ENCODE data around the gene FAM149A. TPM values are rescaled to one million over a fixed set of nuclear protein-coding genes. Genes with fewer than 3 reads are reported as not detected.

FAM149A gene
- total RNA-seq, 4 donors from 2014 or later, result 8.1 to 13.4 (median 9.7) TPM

DNA sequence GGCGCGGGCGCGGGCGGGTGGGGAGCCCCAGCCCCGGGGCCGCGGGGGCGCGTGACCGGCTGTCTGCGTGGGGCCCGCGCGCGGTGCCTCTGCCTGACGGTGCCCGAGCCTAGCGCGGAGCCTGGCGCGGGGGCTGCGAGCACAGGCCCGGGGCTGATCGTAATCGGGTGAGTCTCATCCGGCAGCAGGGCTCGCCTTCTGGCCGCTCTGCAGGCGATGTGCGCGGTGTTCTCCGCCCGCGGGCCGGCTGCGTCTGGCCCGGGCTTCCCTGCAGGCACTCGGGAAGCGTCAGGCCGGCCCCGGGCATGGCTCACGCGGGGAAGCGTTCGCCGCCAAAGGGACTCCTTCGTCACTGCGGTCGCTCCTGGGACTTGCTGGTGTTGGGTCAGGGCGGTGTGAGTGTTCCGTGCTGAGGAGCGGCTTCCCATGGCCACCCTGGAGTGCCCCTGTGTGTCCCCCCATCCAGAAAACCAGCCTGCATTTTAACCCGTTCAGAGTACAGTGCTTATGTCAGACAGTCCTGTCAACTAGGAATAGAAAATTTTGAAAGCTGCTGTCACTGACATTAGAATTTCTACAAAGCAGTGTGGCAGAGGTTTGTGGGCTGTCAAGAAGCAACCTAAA, 40.6 kb downstream of the FAM149A start:
- Histone ChIP-seq H3K27me3 (no peaks in the 10 kb centered on the region), H3K4me3 (replicated peaks in 1 of 3) (peak overlapping the region in 2 of 3 donors; percentile 27 to 43), H3K9me3 (no peaks in the 10 kb centered on the region), H3K27ac (peak overlapping the region; percentile 22 to 75 (median 47)), H3K36me3 (no peaks in the 10 kb centered on the region), H3K4me1 (peaks cover 0 to 6% of the 10 kb centered on the region in 2 donors)
- WGBS, 2 donors, result 0 to 4% methylated on average over 3 of the region's 54 CpGs
- DNase-seq, result peak; percentile 56 to 58
- TF ChIP-seq, protein P1, sequence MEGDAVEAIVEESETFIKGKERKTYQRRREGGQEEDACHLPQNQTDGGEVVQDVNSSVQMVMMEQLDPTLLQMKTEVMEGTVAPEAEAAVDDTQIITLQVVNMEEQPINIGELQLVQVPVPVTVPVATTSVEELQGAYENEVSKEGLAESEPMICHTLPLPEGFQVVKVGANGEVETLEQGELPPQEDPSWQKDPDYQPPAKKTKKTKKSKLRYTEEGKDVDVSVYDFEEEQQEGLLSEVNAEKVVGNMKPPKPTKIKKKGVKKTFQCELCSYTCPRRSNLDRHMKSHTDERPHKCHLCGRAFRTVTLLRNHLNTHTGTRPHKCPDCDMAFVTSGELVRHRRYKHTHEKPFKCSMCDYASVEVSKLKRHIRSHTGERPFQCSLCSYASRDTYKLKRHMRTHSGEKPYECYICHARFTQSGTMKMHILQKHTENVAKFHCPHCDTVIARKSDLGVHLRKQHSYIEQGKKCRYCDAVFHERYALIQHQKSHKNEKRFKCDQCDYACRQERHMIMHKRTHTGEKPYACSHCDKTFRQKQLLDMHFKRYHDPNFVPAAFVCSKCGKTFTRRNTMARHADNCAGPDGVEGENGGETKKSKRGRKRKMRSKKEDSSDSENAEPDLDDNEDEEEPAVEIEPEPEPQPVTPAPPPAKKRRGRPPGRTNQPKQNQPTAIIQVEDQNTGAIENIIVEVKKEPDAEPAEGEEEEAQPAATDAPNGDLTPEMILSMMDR (IDR thresholded peaks at IDR 0.05), result no peak
- no peak for TF ChIP-seq POLR2A (IDR thresholded peaks at IDR 0.05)
- intact Hi-C loops (cut with DNase I), result no loop called here

DNA sequence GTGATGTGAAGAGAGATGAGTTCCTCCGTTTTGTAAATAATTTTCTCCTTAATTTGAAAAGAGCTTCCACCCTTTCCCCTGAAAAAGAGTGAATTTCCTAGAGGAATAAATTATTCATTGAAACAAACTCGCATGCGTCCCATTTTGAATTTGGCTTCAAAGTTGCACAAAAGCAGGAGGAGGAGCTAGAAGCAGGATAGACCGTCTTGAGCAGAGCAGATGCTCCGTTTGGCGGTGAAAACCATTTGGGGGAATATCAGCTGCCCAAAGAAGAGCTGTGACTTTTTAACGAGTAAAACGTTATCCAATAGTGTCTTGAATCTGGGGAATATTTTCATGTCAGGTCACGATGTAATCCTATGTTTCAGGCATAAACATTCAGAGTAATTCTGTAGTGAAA, 42.0 kb downstream of the FAM149A start:
- peaks cover 0 to 6% of the 10 kb centered on the region in 2 donors for H3K4me1 ChIP-seq
- TF ChIP-seq POLR2A (IDR thresholded peaks at IDR 0.05), result no peak
- TF ChIP-seq, protein P1 (IDR thresholded peaks at IDR 0.05), result no peak
- 84 to 85% methylated on average over 9 of the region's 9 CpGs for WGBS, 2 donors
- H3K36me3 ChIP-seq, result no peaks in the 10 kb centered on the region
- no peak overlapping the region for H3K4me3 ChIP-seq (replicated peaks in 1 of 3)
- intact Hi-C loops (cut with DNase I), result no loop called here
- no peaks in the 10 kb centered on the region for H3K27me3 ChIP-seq
- DNase-seq, result no peak
- no peak overlapping the region for H3K27ac ChIP-seq
- no peaks in the 10 kb centered on the region for H3K9me3 ChIP-seq

GRCh38 chr4:186148336-186148975, 44.0 kb downstream of the FAM149A start:
- peaks cover 0 to 6% of the 10 kb centered on the region in 2 donors for H3K4me1 ChIP-seq
- no peaks in the 10 kb centered on the region for H3K36me3 ChIP-seq
- H3K9me3 ChIP-seq, result no peaks in the 10 kb centered on the region
- H3K27me3 ChIP-seq, result no peaks in the 10 kb centered on the region
- no peak for TF ChIP-seq POLR2A (IDR thresholded peaks at IDR 0.05)
- TF ChIP-seq, protein P1 (IDR thresholded peaks at IDR 0.05), result no peak
- H3K27ac ChIP-seq, result no peak overlapping the region
- DNase-seq, result no peak
- 95 to 99% methylated on average over 1 of the region's 1 CpG for WGBS, 2 donors
- intact Hi-C loops (cut with DNase I), result no loop called here
- H3K4me3 ChIP-seq (replicated peaks in 1 of 3), result no peak overlapping the region

DNA sequence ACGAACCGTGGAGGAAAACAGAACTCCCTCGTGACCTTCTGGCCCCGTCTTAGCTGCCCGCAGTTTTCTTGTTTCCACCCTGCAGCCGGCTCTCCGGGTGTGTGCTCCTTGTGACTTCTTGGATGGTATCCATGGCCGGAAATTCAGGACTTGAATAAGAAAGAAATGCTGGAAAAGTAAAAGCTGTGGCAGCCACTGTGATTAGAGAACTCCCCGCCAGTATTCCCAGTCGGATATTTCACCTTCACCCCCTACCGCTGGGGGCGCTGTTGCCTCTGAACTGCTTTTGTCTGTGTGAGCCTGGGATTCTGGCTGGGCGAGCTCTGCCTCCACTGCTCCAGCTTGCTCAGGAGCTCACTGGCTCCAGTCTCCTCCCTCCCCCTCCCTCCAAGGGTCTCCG, 45.4 kb downstream of the FAM149A start:
- Histone ChIP-seq H3K9me3 (no peaks in the 10 kb centered on the region), H3K4me3 (replicated peaks in 1 of 3) (no peak overlapping the region), H3K27me3 (no peaks in the 10 kb centered on the region), H3K36me3 (no peaks in the 10 kb centered on the region), H3K4me1 (peaks cover 0 to 6% of the 10 kb centered on the region in 2 donors), H3K27ac (no peak overlapping the region)
- DNase-seq, result peak; percentile 15 to 26
- intact Hi-C loops (cut with DNase I), result no loop called here
- TF ChIP-seq, protein P1 (IDR thresholded peaks at IDR 0.05), result peak in 4 of 6 experiments; percentile 16 to 38 (median 26)
- TF ChIP-seq POLR2A (IDR thresholded peaks at IDR 0.05), result no peak
- WGBS, 2 donors, result 54 to 62% methylated on average over 14 of the region's 14 CpGs

GRCh38 chr4:186150926-186151325, 46.4 kb downstream of the FAM149A start:
- Histone ChIP-seq H3K4me3 (replicated peaks in 1 of 3) (no peak overlapping the region), H3K9me3 (no peaks in the 10 kb centered on the region), H3K4me1 (no peaks in the 10 kb centered on the region), H3K27ac (no peak overlapping the region), H3K36me3 (no peaks in the 10 kb centered on the region), H3K27me3 (no peaks in the 10 kb centered on the region)
- WGBS, 2 donors, result 94 to 95% methylated on average over 13 of the region's 13 CpGs
- TF ChIP-seq POLR2A (IDR thresholded peaks at IDR 0.05), result no peak
- TF ChIP-seq, protein P1 (IDR thresholded peaks at IDR 0.05), result no peak
- no peak for DNase-seq
- intact Hi-C loops (cut with DNase I), result no loop called here

Measured in thyroid gland (tissue), 4 donors.